Mesenchymal stem cell (in vitro differentiated cells and primary cell): ENCODE measurements around the gene NTRK2.

Source experiments
- DNase-seq: peaks from one replicate; pipeline ENCODE4 v3.0.0-alpha.2; 2013
- H2AFZ ChIP-seq: one replicate; pipeline ENCODE4 v1.6.1; 2013; ENCODE audit warnings: low read depth, mild to moderate bottlenecking, control low read depth, inconsistent platforms, low read length, moderate library complexity
- H2AK5ac ChIP-seq: 2 replicates; pipeline ENCODE4 v1.6.1; 2013; ENCODE audit warnings: low read length, moderate library complexity, mild to moderate bottlenecking, inconsistent platforms; ENCODE audit not compliant: severe bottlenecking
- H2BK120ac ChIP-seq: one replicate; pipeline ENCODE4 v1.6.1; 2013; ENCODE audit warnings: low read depth, mild to moderate bottlenecking, inconsistent platforms, low read length, moderate library complexity
- H2BK12ac ChIP-seq, 2 experiments: one replicate each; pipeline ENCODE4 v1.6.1; 2013; ENCODE audit warnings: inconsistent platforms in 2 of 2, low read length in 2 of 2, mild to moderate bottlenecking in 2 of 2, moderate library complexity in 2 of 2, control low read depth in 1 of 2
- H2BK15ac ChIP-seq: one replicate; pipeline ENCODE4 v1.6.1; 2013; ENCODE audit warnings: mild to moderate bottlenecking, low read depth, inconsistent platforms; ENCODE audit not compliant: poor library complexity, severe bottlenecking
- H2BK5ac ChIP-seq: 2 replicates; pipeline ENCODE4 v1.6.1; 2013; ENCODE audit warnings: low read depth, mild to moderate bottlenecking, low read length, control low read depth, inconsistent platforms; ENCODE audit not compliant: poor library complexity, severe bottlenecking
- H3K14ac ChIP-seq, 2 experiments: one replicate each; pipeline ENCODE4 v1.6.1; 2013; ENCODE audit warnings: inconsistent platforms in 2 of 2, low read length in 2 of 2, control low read depth in 1 of 2, mild to moderate bottlenecking in 1 of 2, moderate library complexity in 1 of 2
- H3K18ac ChIP-seq, 2 experiments: one replicate each; pipeline ENCODE4 v1.6.1; 2013; ENCODE audit warnings: inconsistent platforms in 2 of 2, low read length in 2 of 2, control low read depth in 1 of 2, low read depth in 1 of 2, mild to moderate bottlenecking in 1 of 2
- H3K23ac ChIP-seq, 2 experiments: one replicate each; pipeline ENCODE4 v1.6.1; 2013; ENCODE audit warnings: inconsistent platforms in 2 of 2, low read length in 2 of 2, mild to moderate bottlenecking in 2 of 2, moderate library complexity in 2 of 2, control low read depth in 1 of 2
- H3K27ac ChIP-seq: 2 replicates; pipeline ENCODE4 v1.5.1; 2013; ENCODE audit warnings: mild to moderate bottlenecking, moderate library complexity, low read length, control low read depth, inconsistent platforms; ENCODE audit not compliant: poor library complexity, severe bottlenecking
- H3K27me3 ChIP-seq, 2 experiments: 2 replicates each; pipeline versions ENCODE4 v1.6.1 to v1.7.0; 2013; ENCODE audit warnings: low read length in 2 of 2, mild to moderate bottlenecking in 2 of 2, moderate library complexity in 2 of 2, control low read depth in 1 of 2, inconsistent platforms in 1 of 2; ENCODE audit not compliant: control insufficient read depth in 1 of 2, insufficient read depth in 1 of 2
- H3K36me3 ChIP-seq, 2 experiments: 2 replicates each; pipeline versions ENCODE4 v1.6.1 to v1.7.0; 2013; ENCODE audit warnings: low read length in 2 of 2, control low read depth in 1 of 2, inconsistent platforms in 1 of 2, low read depth in 1 of 2, mild to moderate bottlenecking in 1 of 2; ENCODE audit not compliant: insufficient read depth in 2 of 2, control insufficient read depth in 1 of 2
- H3K4ac ChIP-seq, 2 experiments: one replicate each; pipeline ENCODE4 v1.6.1; 2013; ENCODE audit warnings: inconsistent platforms in 2 of 2, low read length in 2 of 2, mild to moderate bottlenecking in 2 of 2, moderate library complexity in 2 of 2, control low read depth in 1 of 2, low read depth in 1 of 2
- H3K4me1 ChIP-seq: 2 replicates; pipeline ENCODE4 v1.6.1; 2013; ENCODE audit warnings: low read depth, low read length, control low read depth; ENCODE audit not compliant: control insufficient read depth, insufficient read depth
- H3K4me2 ChIP-seq: 2 replicates; pipeline ENCODE4 v1.6.1; 2013; ENCODE audit warnings: low read length, mild to moderate bottlenecking, inconsistent platforms; ENCODE audit not compliant: poor library complexity, severe bottlenecking
- H3K4me3 ChIP-seq, 2 experiments: 2 replicates each; pipeline versions ENCODE4 v1.5.1 to v1.7.0; 2013; ENCODE audit warnings: low read length in 2 of 2, mild to moderate bottlenecking in 2 of 2, control low read depth in 1 of 2, low read depth in 1 of 2; ENCODE audit not compliant: insufficient read depth in 1 of 2
- H3K79me1 ChIP-seq: replicated peaks from 2 replicates; pipeline ENCODE4 v1.6.1; 2013; ENCODE audit warnings: mild to moderate bottlenecking, control low read depth, low read length, inconsistent platforms; ENCODE audit not compliant: poor library complexity, severe bottlenecking
- H3K9ac ChIP-seq: 2 replicates; pipeline ENCODE4 v1.7.0; 2013; ENCODE audit warnings: mild to moderate bottlenecking, low read length, moderate library complexity
- H3K9me3 ChIP-seq: 2 replicates; pipeline ENCODE4 v1.7.0; 2013; ENCODE audit warnings: mild to moderate bottlenecking, low read length; ENCODE audit not compliant: control insufficient read depth
- H4K8ac ChIP-seq: one replicate; pipeline ENCODE4 v1.6.1; 2013; ENCODE audit warnings: inconsistent platforms, mild to moderate bottlenecking, low read length, moderate library complexity
- H4K91ac ChIP-seq: one replicate; pipeline ENCODE4 v1.6.1; 2013; ENCODE audit warnings: mild to moderate bottlenecking, low read length, inconsistent platforms
- whole genome bisulfite sequencing: methylation state at CpG from one replicate; pipeline ENCODE4 v1.1.7; 2013; ENCODE audit warnings: mixed read lengths; 5-methylcytosine and 5-hydroxymethylcytosine counted together

Gene NTRK2

DNA sequence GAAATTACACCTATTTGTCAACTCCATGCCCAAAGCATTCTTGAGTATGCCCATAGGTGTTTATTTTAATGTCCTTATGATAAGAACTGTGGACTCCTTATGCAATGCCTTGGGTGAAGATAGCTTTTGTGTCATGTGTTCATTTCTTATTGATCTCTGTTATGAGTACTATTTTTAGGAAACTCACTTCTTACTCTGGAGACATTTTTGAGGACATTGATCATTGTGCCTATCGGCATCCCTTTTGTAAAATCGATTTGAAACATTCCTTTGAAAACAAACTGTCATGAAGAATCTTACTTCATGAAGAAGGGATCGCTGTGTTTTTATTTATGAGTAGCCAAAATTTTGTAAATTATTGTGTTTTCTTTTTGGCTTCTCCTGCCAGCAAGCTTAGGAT, 257.3 kb downstream of the NTRK2 start:
- no peaks in the 10 kb centered on the region for H3K36me3 ChIP-seq
- H2BK5ac ChIP-seq, result no peak overlapping the region
- H3K4me2 ChIP-seq, result no peak overlapping the region
- H3K4me1 ChIP-seq, result no peaks in the 10 kb centered on the region
- H2AFZ ChIP-seq, result no peak overlapping the region
- no peak overlapping the region for H4K8ac ChIP-seq
- no peak overlapping the region for H3K4ac ChIP-seq
- no peak for DNase-seq
- H3K4me3 ChIP-seq, result no peak overlapping the region
- no peak overlapping the region for H2BK12ac ChIP-seq
- H3K9me3 ChIP-seq, result no peaks in the 10 kb centered on the region
- H3K18ac ChIP-seq, result no peak overlapping the region
- peaks cover 0 to 2% of the 10 kb centered on the region in 2 experiments for H3K27me3 ChIP-seq
- no peak overlapping the region for H3K27ac ChIP-seq
- no peak overlapping the region for H2AK5ac ChIP-seq
- no peak overlapping the region for H2BK15ac ChIP-seq
- no peak overlapping the region for H4K91ac ChIP-seq
- no peaks in the 10 kb centered on the region for H3K79me1 ChIP-seq
- no peak overlapping the region for H3K23ac ChIP-seq
- no peak overlapping the region for H3K9ac ChIP-seq
- H3K14ac ChIP-seq, result no peak overlapping the region
- WGBS, result 90% methylated on average over 2 of the region's 3 CpGs
- H2BK120ac ChIP-seq, result no peak overlapping the region

DNA sequence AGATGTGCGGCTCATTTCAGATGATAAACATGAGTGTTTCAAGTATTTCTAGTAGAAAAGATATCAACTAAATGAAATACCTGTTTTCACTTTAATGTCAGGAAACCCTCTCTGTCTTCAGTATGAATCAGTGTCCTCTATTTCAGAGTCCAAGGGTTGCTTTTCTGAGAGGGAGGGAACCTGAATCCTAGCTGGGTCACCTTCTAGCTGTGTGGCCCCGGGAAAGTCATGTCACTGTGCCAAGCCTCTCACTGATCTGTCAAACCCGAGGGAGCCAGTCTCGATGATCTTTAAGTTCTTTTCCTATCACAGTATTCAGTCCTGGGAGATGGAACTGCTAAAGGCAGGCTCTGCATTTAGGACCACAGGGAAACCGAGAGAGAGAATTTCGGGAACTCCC, 258.9 kb downstream of the NTRK2 start:
- no peak for DNase-seq
- no peak overlapping the region for H3K14ac ChIP-seq
- H3K9me3 ChIP-seq, result no peaks in the 10 kb centered on the region
- no peak overlapping the region for H2BK120ac ChIP-seq
- H2AK5ac ChIP-seq, result no peak overlapping the region
- H3K27me3 ChIP-seq, result peaks cover 0 to 2% of the 10 kb centered on the region in 2 experiments
- 89% methylated on average over 3 of the region's 6 CpGs for WGBS
- no peak overlapping the region for H3K4me2 ChIP-seq
- no peak overlapping the region for H2BK15ac ChIP-seq
- H3K23ac ChIP-seq, result no peak overlapping the region
- no peak overlapping the region for H3K9ac ChIP-seq
- no peaks in the 10 kb centered on the region for H3K79me1 ChIP-seq
- H3K4me3 ChIP-seq, result no peak overlapping the region
- H2BK5ac ChIP-seq, result no peak overlapping the region
- no peak overlapping the region for H2BK12ac ChIP-seq
- H2AFZ ChIP-seq, result no peak overlapping the region
- H3K4me1 ChIP-seq, result no peaks in the 10 kb centered on the region
- no peak overlapping the region for H3K27ac ChIP-seq
- H4K91ac ChIP-seq, result no peak overlapping the region
- no peak overlapping the region for H3K18ac ChIP-seq
- no peak overlapping the region for H4K8ac ChIP-seq
- H3K4ac ChIP-seq, result no peak overlapping the region
- no peaks in the 10 kb centered on the region for H3K36me3 ChIP-seq

DNA sequence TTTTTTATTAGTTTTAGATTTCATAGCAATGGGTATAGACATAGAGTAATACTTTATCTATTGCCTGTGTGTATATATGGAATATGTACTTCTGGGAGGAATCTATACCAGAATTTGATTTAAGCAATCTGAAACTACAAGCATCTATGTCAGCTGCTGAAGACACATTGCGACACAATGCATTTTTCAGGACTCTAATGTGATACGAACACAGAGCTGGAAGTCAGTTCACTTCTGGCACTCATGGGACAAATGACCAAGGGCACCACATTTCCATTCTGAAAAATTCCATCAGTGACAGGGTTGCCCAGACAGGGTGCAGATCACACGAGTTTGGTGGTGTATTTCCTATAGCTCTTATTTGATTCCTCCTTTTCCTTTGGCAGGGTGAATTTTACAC, 259.5 kb downstream of the NTRK2 start:
- Histone ChIP-seq H3K4me2 (no peak overlapping the region), H2AK5ac (no peak overlapping the region), H3K27ac (no peak overlapping the region), H3K23ac (no peak overlapping the region), H3K4me3 (no peak overlapping the region), H3K27me3 (peaks cover 0 to 2% of the 10 kb centered on the region in 2 experiments), H2BK120ac (no peak overlapping the region), H3K18ac (no peak overlapping the region), H3K36me3 (no peaks in the 10 kb centered on the region), H3K4ac (no peak overlapping the region), H2BK12ac (no peak overlapping the region), H3K14ac (no peak overlapping the region), H4K8ac (no peak overlapping the region), H3K79me1 (no peaks in the 10 kb centered on the region), H2BK5ac (no peak overlapping the region), H3K4me1 (no peaks in the 10 kb centered on the region), H4K91ac (no peak overlapping the region), H3K9me3 (no peaks in the 10 kb centered on the region), H2BK15ac (no peak overlapping the region), H3K9ac (no peak overlapping the region), H2AFZ (no peak overlapping the region)
- WGBS, result 88% methylated on average over 2 of the region's 3 CpGs
- no peak for DNase-seq

DNA sequence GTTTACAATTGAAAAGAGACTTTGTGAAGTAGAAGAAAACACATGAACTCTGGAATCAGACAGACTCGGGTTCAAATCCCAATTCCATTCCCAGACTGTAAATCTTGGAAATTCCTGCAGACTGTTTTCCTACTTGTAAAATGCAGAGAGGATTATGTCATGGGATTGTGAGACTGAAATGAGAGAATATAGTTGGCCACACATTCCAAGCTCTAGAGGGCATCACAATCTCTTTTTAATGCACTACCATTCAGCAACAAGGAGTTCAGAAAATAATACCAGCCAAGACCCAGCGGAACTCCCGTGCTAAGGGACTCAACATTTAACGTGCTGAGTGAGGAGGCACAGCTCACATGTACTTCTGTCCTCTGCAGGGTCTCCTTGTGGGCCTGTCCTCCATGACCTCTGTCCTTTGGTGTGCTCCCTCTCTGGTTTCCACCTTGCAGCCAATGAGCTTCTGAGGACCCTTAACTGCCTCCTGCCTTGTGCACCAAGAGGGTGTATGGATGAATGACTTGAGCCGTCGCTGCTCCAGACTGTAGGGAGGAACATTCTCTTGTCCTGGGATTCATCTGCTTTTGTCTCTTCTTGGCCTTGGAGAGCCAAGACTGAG, 263.5 kb downstream of the NTRK2 start:
- Histone ChIP-seq H3K4me2 (no peak overlapping the region), H2AK5ac (no peak overlapping the region), H3K14ac (no peak overlapping the region), H4K91ac (no peak overlapping the region), H3K4ac (no peak overlapping the region), H2BK15ac (no peak overlapping the region), H3K27me3 (peaks cover 0 to 7% of the 10 kb centered on the region in 2 experiments), H3K27ac (no peak overlapping the region), H3K4me1 (no peaks in the 10 kb centered on the region), H3K23ac (no peak overlapping the region), H3K9me3 (no peaks in the 10 kb centered on the region), H2BK120ac (no peak overlapping the region), H3K18ac (no peak overlapping the region), H3K36me3 (no peaks in the 10 kb centered on the region), H4K8ac (no peak overlapping the region), H2BK12ac (no peak overlapping the region), H2BK5ac (no peak overlapping the region), H2AFZ (no peak overlapping the region), H3K9ac (no peak overlapping the region), H3K4me3 (no peak overlapping the region), H3K79me1 (no peaks in the 10 kb centered on the region)
- WGBS, result 82% methylated on average over 5 of the region's 6 CpGs
- DNase-seq, result peak; percentile 10
